ENCODE measurements around the gene PYGO2.
"Not testable (repeated sequence)": the region's sequence is repeated elsewhere in the genome, so short reads cannot be mapped to it uniquely, and the experiment has no call there.

Gene PYGO2

GRCh38 chr1:154996966-154997701, 35.6 kb upstream of the PYGO2 start:
- no peak overlapping the region for H3K4me3 ChIP-seq (ENCODE audit: low read depth, low read length)
- TF ChIP-seq MAX (IDR thresholded peaks at IDR 0.05; ENCODE audit: low read depth, low read length) (no peak), MYC (IDR thresholded peaks at IDR 0.05; ENCODE audit: low read depth, low read length) (no peak), CTCF (IDR thresholded peaks at IDR 0.05; ENCODE audit: low read depth, low read length) (no peak), POLR2A (IDR thresholded peaks at IDR 0.05; ENCODE audit: extremely low read depth, insufficient read length) (no peak)
- peak; percentile 69 for DNase-seq (ENCODE audit: low read depth)

- not testable (repeated sequence) for H3K4me3 ChIP-seq (ENCODE audit: low read depth, low read length)
- TF ChIP-seq CTCF (IDR thresholded peaks at IDR 0.05; ENCODE audit: low read depth, low read length), result peak; percentile 25
- peak; percentile 67 for DNase-seq (ENCODE audit: low read depth)
Measured at GRCh38 chr1:154995301-154995983, 33.9 kb upstream of the PYGO2 start.

DNA sequence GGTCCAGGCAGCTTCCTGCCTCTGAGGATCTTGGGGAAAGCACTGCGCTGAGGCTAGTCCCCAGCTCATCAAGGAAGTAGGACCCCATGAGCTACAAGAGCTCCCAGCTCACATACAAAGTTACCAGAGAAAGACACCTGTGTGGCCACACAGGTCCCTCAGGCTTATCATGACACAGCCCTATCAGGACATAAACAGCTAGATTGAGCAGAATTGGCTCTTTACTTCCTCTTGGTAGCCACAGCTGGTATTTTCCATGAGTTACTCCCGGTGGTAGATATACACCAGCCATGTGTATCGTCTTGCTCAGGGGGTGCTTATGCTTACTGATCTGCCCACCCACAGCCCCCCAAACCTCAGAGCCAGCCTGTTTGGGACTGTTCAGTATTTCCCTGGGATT, 33.0 kb upstream of the PYGO2 start:
- DNase-seq (ENCODE audit: low read depth), result no peak

DNA sequence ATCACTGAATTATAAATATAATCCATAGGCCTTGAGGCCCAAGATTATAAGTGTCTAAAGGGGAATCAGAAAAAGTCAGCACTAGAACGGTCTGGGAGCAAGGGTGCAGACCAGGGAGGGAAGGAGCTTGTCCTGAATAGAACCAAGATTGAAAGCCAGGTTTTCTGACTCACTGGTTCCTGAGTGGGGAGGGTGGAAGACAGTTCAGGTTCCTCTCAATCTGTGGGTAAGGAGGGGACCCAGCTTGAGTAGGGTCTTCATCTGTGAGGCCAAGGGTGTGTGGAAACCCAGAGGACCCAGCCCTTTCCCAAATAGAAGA, 32.6 kb upstream of the PYGO2 start:
- DNase-seq (ENCODE audit: low read depth), result no peak
- TF ChIP-seq MAX (IDR thresholded peaks at IDR 0.05; ENCODE audit: low read depth, low read length), result no peak
- no peak for TF ChIP-seq MYC (IDR thresholded peaks at IDR 0.05; ENCODE audit: low read depth, low read length)
- TF ChIP-seq CTCF (IDR thresholded peaks at IDR 0.05; ENCODE audit: low read depth, low read length), result no peak
- TF ChIP-seq POLR2A (IDR thresholded peaks at IDR 0.05; ENCODE audit: extremely low read depth, insufficient read length), result no peak

More for the DNA sequence above, 33.0 kb upstream of the PYGO2 start:
- TF ChIP-seq MAX (IDR thresholded peaks at IDR 0.05; ENCODE audit: low read depth, low read length), result no peak
- H3K4me3 ChIP-seq (ENCODE audit: low read depth, low read length), result no peak overlapping the region

DNA sequence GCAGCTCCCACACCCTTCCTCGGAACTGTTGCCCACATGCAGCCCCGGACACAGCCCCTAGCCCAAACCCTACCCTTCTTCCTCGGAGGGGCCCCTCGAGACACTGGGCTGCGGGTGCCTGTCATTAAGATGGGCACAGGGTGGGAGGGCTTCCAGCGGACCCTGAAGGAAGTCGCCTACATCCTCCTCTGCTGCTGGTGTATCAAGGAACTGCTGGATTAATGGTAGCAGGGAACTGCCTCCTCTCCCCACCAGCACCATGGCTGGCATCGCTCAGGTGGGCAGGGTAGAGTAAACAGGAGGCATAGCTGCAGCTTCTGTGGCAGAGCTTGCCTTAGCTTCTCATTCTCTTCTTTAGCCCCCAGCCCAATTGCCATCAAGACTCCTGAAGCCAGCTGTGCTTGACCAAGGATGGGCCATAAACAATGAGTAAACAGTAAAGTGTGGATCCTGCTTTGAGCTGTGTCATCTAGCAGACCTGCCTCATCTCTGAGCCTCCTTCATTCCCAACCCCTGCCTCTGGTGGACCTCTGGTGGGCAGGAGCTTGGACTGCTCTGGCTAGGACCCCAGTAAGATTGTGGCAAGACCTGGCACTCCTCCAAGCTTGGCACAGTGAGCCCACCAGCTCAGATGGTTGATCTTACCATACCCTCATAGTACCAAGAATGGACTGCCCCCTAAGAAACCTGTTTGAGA, 32.1 kb upstream of the PYGO2 start, which contains the start of gene LENEP:
TSS of gene LENEP (plus strand) at position 15 of the 697 bp plus-strand sequence. CDS start at position 37, 22 bp downstream.
- TF ChIP-seq POLR2A (IDR thresholded peaks at IDR 0.05; ENCODE audit: extremely low read depth, insufficient read length) (no peak), MYC (IDR thresholded peaks at IDR 0.05; ENCODE audit: low read depth, low read length) (no peak), CTCF (IDR thresholded peaks at IDR 0.05; ENCODE audit: low read depth, low read length) (no peak), MAX (IDR thresholded peaks at IDR 0.05; ENCODE audit: low read depth, low read length) (no peak)
- no peak for DNase-seq (ENCODE audit: low read depth)
- H3K4me3 ChIP-seq (ENCODE audit: low read depth, low read length), result no peak within 1 kb of the TSS

More for the DNA sequence above, 32.6 kb upstream of the PYGO2 start:
- no peak overlapping the region for H3K4me3 ChIP-seq (ENCODE audit: low read depth, low read length)
